Heart right ventricle (tissue), 16 donors: Measurements from ENCODE around the gene POP5. TPM values are rescaled to one million over a fixed set of nuclear protein-coding genes. Genes with fewer than 3 reads are reported as not detected.
A peak's percentile ranks its signal among the peaks of the same experiment; 100 is the strongest.

Experiments
- ATAC-seq, 8 donors: fragments of 200-7000 bp; cut with Tn5 transposase; one replicate each; pipeline ENCODE4 v1.9.1; 2020; ENCODE audit warnings: mild to moderate bottlenecking in 8 of 8, moderate library complexity in 8 of 8, moderate number of reproducible peaks in 1 of 8
- DNase-seq, 2 donors: peaks; one replicate each; pipeline ENCODE4 v3.0.0-alpha.2; 2020
- H3K27ac ChIP-seq, 10 donors: fragments of 200-600 bp; sonication (generic) in 2 of 10; one replicate each; pipeline versions ENCODE4 v1.5.0 to v1.8.0; 2020 to 2022; ENCODE audit warnings: mild to moderate bottlenecking in 3 of 10
- H3K27me3 ChIP-seq, 7 donors: fragments of 200-600 bp; one replicate each; pipeline ENCODE4 v1.8.0; 2021 to 2022; ENCODE audit warnings: mild to moderate bottlenecking in 2 of 7
- H3K36me3 ChIP-seq, 9 donors: fragments of 200-600 bp; sonication (generic) in 1 of 9; one replicate each; pipeline versions ENCODE4 v1.5.0 to v1.8.0; 2020 to 2022; ENCODE audit warnings: mild to moderate bottlenecking in 2 of 9
- H3K4me1 ChIP-seq, 9 donors: fragments of 200-600 bp; sonication (generic) in 1 of 9; one replicate each; pipeline versions ENCODE4 v1.5.0 to v1.8.0; 2020 to 2022; ENCODE audit warnings: mild to moderate bottlenecking in 4 of 9
- H3K4me3 ChIP-seq, 10 donors: fragments of 200-600 bp; sonication (generic) in 2 of 10; one replicate each; pipeline versions ENCODE4 v1.5.0 to v1.8.0; 2020 to 2022; ENCODE audit warnings: mild to moderate bottlenecking in 7 of 10, moderate library complexity in 2 of 10
- H3K9me3 ChIP-seq, 11 donors: fragments of 200-600 bp in 10 of 11; sonication (generic) in 2 of 11; one replicate each; pipeline versions ENCODE4 v1.5.0 to v1.8.0; 2013 to 2022; ENCODE audit warnings: mild to moderate bottlenecking in 2 of 11, control low read depth in 1 of 11, moderate library complexity in 1 of 11
- CTCF ChIP-seq, 9 donors: fragments of 200-600 bp; sonication (generic) in 2 of 9; IDR thresholded peaks; one replicate each; pipeline versions ENCODE4 v1.5.0 to v1.8.0; 2021 to 2022; ENCODE audit warnings: antibody characterized with exemption in 9 of 9, mild to moderate bottlenecking in 5 of 9, moderate library complexity in 1 of 9
- WGBS, 2 donors: extraction: QIAGEN DNeasy Blood & Tissue Kit; methylation state at CpG; one replicate each; pipeline ENCODE4 v1.1.7; 2013; ENCODE audit warnings: inconsistent platforms in 1 of 2; 5-methylcytosine and 5-hydroxymethylcytosine counted together
- intact Hi-C, 10 donors: fragments of 100-400 bp; cut with DNase I; formaldehyde crosslinking; loops; one replicate each; pipeline versions ENCODE4 v1.11.1 to v1.14.2; 2022
- polyA plus RNA-seq, 2 donors: library from polyadenylated mRNA; stranded (reverse); fragments of 200-250 nt; gene quantifications; one replicate each; pipeline ENCODE4 v1.2.3, GENCODE V29; 2013
- total RNA-seq, 10 donors: library from RNA; stranded (reverse); fragmentation: NEBNext Ultra II Directional in 3 of 10; extraction: Animal tissue kit (Norgen Biotek cat#: 25700) in 3 of 10; gene quantifications; one replicate each; pipeline versions ENCODE4 v1.2.1 to v1.2.4, GENCODE V29; 2021 to 2023
- donor health status: Arrhythmogenic right ventricular cardiomyopathy.
- donor health status: ischemic (EF 13 %, LVEDD 7.1; RV severe dilation, severe dysfunction).
- donor health status: healthy with polysubstance abuse.
- donor health status: DM: no; HTN: yes; CAD: no.
- donor health status: DM: no; HTN: no; CAD: no.
- donor health status: ischemic (EF 25% LVEDD 6.9; RV normal size, moderate dysfunction).
- donor health status: ischemic (EF 25% LVEDD 5.7; RV mildly dilated, moderate dysfunction).
- donor health status: healthy.
- donor health status: DM: yes; HTN: yes; CAD: no.
- donor health status: Ischemic cardiomyopathy.
- donor health status: ischemic (EF 35%, LVEDD 5.7; RV mildly dilated, moderate dysfunction).
- donor health status: nonischemic (EF 11% LVEDD 7.7; RV severe dilation, severe dysfunction).
- donor health status: DM: yes; HTN: yes; CAD: no.
- donor health status: PGD.
- donor health status: ischemic (EF 29% LVEDD 5.4; RV normal size, mild dysfunction).
- donor health status: nonischemic (EF 23%, LVEDD 6.1; RV moderate dilation, normal function).

The POP5 gene
- total and polyA plus RNA-seq, 12 donors = 21.1 to 59.6 (median 36.9) TPM

DNA sequence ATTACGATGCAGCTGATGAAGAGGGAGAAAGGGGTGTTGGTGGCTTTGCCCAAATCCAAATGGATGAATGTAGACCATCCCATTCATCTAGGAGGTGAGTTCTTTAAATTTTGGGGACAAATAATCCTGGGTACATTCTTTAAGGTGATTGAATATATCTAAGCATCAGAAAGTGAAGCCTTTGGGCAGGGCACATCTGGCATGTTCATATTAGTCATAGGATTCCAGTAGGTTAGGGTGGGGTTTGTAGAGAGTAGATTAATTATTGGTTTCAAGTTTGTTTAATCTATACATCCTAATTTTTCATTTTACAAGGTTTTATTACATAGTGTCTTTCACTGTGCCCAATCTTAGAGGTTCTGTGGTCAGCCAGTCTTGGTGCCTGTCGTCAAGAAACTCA lies 23.6 kb downstream of the POP5 start:
- 87 to 91% methylated on average over 2 of the region's 2 CpGs for WGBS, 2 donors
- Histone ChIP-seq H3K27me3 (no peaks in the 10 kb centered on the region), H3K4me3 (no peak overlapping the region), H3K27ac (no peak overlapping the region), H3K36me3 (peaks cover 0 to 100% (median 64%) of the 10 kb centered on the region in 9 donors), H3K9me3 (no peaks in the 10 kb centered on the region), H3K4me1 (peaks cover 7 to 38% (median 23%) of the 10 kb centered on the region in 9 donors)
- DNase-seq (no peak), ATAC-seq (no peak)
- no peak for TF ChIP-seq CTCF (IDR thresholded peaks at IDR 0.05)
- intact Hi-C loops = no loop called here

DNA sequence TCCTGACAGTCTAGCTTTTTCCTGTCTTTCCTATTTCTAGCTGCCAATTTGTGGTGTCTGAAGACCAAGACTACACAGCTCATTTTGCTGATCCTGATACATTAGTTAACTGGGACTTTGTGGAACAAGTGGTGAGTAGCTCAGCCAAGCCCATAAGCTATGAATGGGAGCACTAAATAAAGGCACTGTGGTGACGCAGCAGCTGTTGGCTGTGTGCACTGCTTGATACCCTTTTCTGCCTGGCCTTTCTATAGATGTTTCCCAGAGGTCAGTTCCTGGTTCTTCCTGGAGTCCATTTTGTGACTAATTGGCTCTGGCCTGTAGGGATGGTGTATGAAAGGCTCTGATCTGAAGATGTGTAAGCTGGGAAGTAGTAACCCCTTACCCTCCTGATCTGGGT lies 26.5 kb downstream of the POP5 start:
- ATAC-seq (peak; percentile 31 to 91 (median 82)), DNase-seq (no peak)
- peaks cover 15 to 61% (median 44%) of the 10 kb centered on the region in 9 donors for H3K4me1 ChIP-seq
- peak overlapping the region; percentile 20 to 76 (median 60) for H3K27ac ChIP-seq
- TF ChIP-seq CTCF (IDR thresholded peaks at IDR 0.05) = no peak
- WGBS, 2 donors = 57 to 59% methylated on average over 1 of the region's 1 CpG
- no peaks in the 10 kb centered on the region for H3K9me3 ChIP-seq
- H3K4me3 ChIP-seq = no peak overlapping the region
- H3K36me3 ChIP-seq = peaks cover 0 to 100% (median 40%) of the 10 kb centered on the region in 9 donors
- no peaks in the 10 kb centered on the region for H3K27me3 ChIP-seq
- intact Hi-C loops = no loop called here

GRCh38 chr12:120546050-120546386 lies 35.2 kb downstream of the POP5 start:
- TF ChIP-seq CTCF (IDR thresholded peaks at IDR 0.05) = no peak
- H3K27me3 ChIP-seq = no peaks in the 10 kb centered on the region
- no peak for DNase-seq
- peaks cover 7 to 96% (median 76%) of the 10 kb centered on the region in 9 donors for H3K4me1 ChIP-seq
- peak overlapping the region in 2 of 10 donors; percentile 4 to 12 for H3K27ac ChIP-seq
- no peak overlapping the region for H3K4me3 ChIP-seq
- peaks cover 0 to 96% (median 23%) of the 10 kb centered on the region in 9 donors for H3K36me3 ChIP-seq
- intact Hi-C loops = no loop called here
- 76 to 80% methylated on average over 3 of the region's 3 CpGs for WGBS, 2 donors
- ATAC-seq = no peak
- H3K9me3 ChIP-seq = no peaks in the 10 kb centered on the region

- Histone ChIP-seq H3K4me1 (peaks cover 12 to 96% (median 76%) of the 10 kb centered on the region in 9 donors), H3K9me3 (no peaks in the 10 kb centered on the region), H3K4me3 (no peak overlapping the region), H3K27ac (peak overlapping the region in 3 of 10 donors; percentile 19 to 99 (median 19)), H3K36me3 (peaks cover 0 to 90% (median 23%) of the 10 kb centered on the region in 9 donors), H3K27me3 (no peaks in the 10 kb centered on the region)
- TF ChIP-seq CTCF (IDR thresholded peaks at IDR 0.05) = no peak
- intact Hi-C loops = no loop called here
- WGBS, 2 donors = 83% methylated on average over 3 of the region's 3 CpGs
- no peak for DNase-seq
- ATAC-seq = no peak
These were observed 36.5 kb downstream of the POP5 start for GRCh38 chr12:120544691-120545090.
